Measurements from ENCODE around the gene ERGIC1. TPM values are rescaled to one million over a fixed set of nuclear protein-coding genes. Genes with fewer than 3 reads are reported as not detected.

Gene ERGIC1
- total and polyA plus RNA-seq, 4 experiments from 2014 or later, result 10.6 to 51.0 (median 32.3) TPM

GRCh38 chr5:172971482-172971881 is 137.4 kb downstream of the ERGIC1 start:
- H3K4me1 ChIP-seq (ENCODE audit: insufficient read depth, low read length), result no peaks in the 10 kb centered on the region
- H3K27ac ChIP-seq (ENCODE audit: low read depth, low read length), result no peak overlapping the region
- ChIA-PET POLR2A (ENCODE audit: partially characterized antibody) (interaction anchor here (2.8 kb wide), 1 partner anchor 12 kb away, joined by 13 read pairs; the partner anchor contains the start of gene ATP6V0E1), CTCF (ENCODE audit: partially characterized antibody) (interaction anchor here (0.6 to 1.7 kb wide), 2 partner anchors 172 to 231 kb away, joined by 3 to 4 read pairs; no protein-coding TSS in a partner anchor)
- Mint-ChIP-seq H3K9me3 (no peaks in the 10 kb centered on the region), H3K4me1 (no peaks in the 10 kb centered on the region), H3K27ac (no peak overlapping the region), H3K36me3 (peaks cover 17 to 18% of the 10 kb centered on the region in 2 donors), H3K4me3 (no peak overlapping the region), H3K27me3 (peaks cover 0 to 2% of the 10 kb centered on the region in 2 donors)
- no peak for DNase-seq
- no peak overlapping the region for H3K4me3 ChIP-seq (ENCODE audit: low read length in 2 of 2)
- intact Hi-C loops (cut with micrococcal nuclease), result no loop called here
- no peaks in the 10 kb centered on the region for H3K9me3 ChIP-seq (ENCODE audit: control insufficient read depth in 1 of 2, low read length in 2 of 2)
- no peaks in the 10 kb centered on the region for H3K27me3 ChIP-seq (ENCODE audit: insufficient read depth, low read length)
- H3K36me3 ChIP-seq (ENCODE audit: insufficient read depth, low read length), result peaks cover 10% of the 10 kb centered on the region

- H3K4me1 ChIP-seq (ENCODE audit: insufficient read depth, low read length), result no peaks in the 10 kb centered on the region
- no peak overlapping the region for H3K27ac Mint-ChIP-seq
- no peak overlapping the region for H3K27ac ChIP-seq (ENCODE audit: low read depth, low read length)
- H3K27me3 ChIP-seq (ENCODE audit: insufficient read depth, low read length), result no peaks in the 10 kb centered on the region
- H3K36me3 Mint-ChIP-seq, result peaks cover 17 to 18% of the 10 kb centered on the region in 2 donors
- H3K36me3 ChIP-seq (ENCODE audit: insufficient read depth, low read length), result peaks cover 10% of the 10 kb centered on the region
- ChIA-PET POLR2A (ENCODE audit: partially characterized antibody) (interaction anchor here (1.1 to 2.8 kb wide), 2 partner anchors 11 to 172 kb away, joined by 3 to 13 read pairs; partner anchors contain the start of genes ATP6V0E1 and BNIP1), CTCF (ENCODE audit: partially characterized antibody) (interaction anchor here (1.0 to 2.3 kb wide), 4 partner anchors 10 to 230 kb away, joined by 3 to 8 read pairs (median 4); partner anchors contain the start of gene RPL26L1)
- peaks cover 0 to 2% of the 10 kb centered on the region in 2 donors for H3K27me3 Mint-ChIP-seq
- no peak overlapping the region for H3K4me3 Mint-ChIP-seq
- intact Hi-C loops (cut with micrococcal nuclease), result no loop called here
- no peaks in the 10 kb centered on the region for H3K4me1 Mint-ChIP-seq
- no peak for DNase-seq
- no peaks in the 10 kb centered on the region for H3K9me3 Mint-ChIP-seq
- no peaks in the 10 kb centered on the region for H3K9me3 ChIP-seq (ENCODE audit: control insufficient read depth in 1 of 2, low read length in 2 of 2)
- no peak overlapping the region for H3K4me3 ChIP-seq (ENCODE audit: low read length in 2 of 2)
These were observed 138.5 kb downstream of the ERGIC1 start for GRCh38 chr5:172972552-172972951.

GRCh38 chr5:172973127-172973916 is 139.3 kb downstream of the ERGIC1 start:
- Mint-ChIP-seq H3K27me3 (peaks cover 0 to 2% of the 10 kb centered on the region in 2 donors), H3K27ac (no peak overlapping the region), H3K4me3 (no peak overlapping the region), H3K9me3 (no peaks in the 10 kb centered on the region), H3K4me1 (no peaks in the 10 kb centered on the region), H3K36me3 (peaks cover 14 to 15% of the 10 kb centered on the region in 2 donors)
- H3K9me3 ChIP-seq (ENCODE audit: control insufficient read depth in 1 of 2, low read length in 2 of 2), result no peaks in the 10 kb centered on the region
- no peak for DNase-seq
- H3K27me3 ChIP-seq (ENCODE audit: insufficient read depth, low read length), result no peaks in the 10 kb centered on the region
- intact Hi-C loops (cut with micrococcal nuclease), result no loop called here
- H3K4me3 ChIP-seq (ENCODE audit: low read length in 2 of 2), result no peak overlapping the region
- H3K4me1 ChIP-seq (ENCODE audit: insufficient read depth, low read length), result no peaks in the 10 kb centered on the region
- ChIA-PET POLR2A (ENCODE audit: partially characterized antibody) (interaction anchor here (1.1 to 2.8 kb wide), 2 partner anchors 11 to 171 kb away, joined by 3 to 13 read pairs; partner anchors contain the start of genes ATP6V0E1 and BNIP1), CTCF (ENCODE audit: partially characterized antibody) (interaction anchor here (1.2 to 2.3 kb wide), 4 partner anchors 14 to 257 kb away, joined by 3 to 8 read pairs (median 4); partner anchors contain the start of gene RPL26L1)
- no peak overlapping the region for H3K27ac ChIP-seq (ENCODE audit: low read depth, low read length)
- H3K36me3 ChIP-seq (ENCODE audit: insufficient read depth, low read length), result peaks cover 8% of the 10 kb centered on the region

- H3K4me3 Mint-ChIP-seq, result no peak overlapping the region
- Histone ChIP-seq H3K4me1 (ENCODE audit: insufficient read depth, low read length) (no peaks in the 10 kb centered on the region), H3K9me3 (ENCODE audit: control insufficient read depth in 1 of 2, low read length in 2 of 2) (no peaks in the 10 kb centered on the region), H3K4me3 (ENCODE audit: low read length in 2 of 2) (no peak overlapping the region), H3K36me3 (ENCODE audit: insufficient read depth, low read length) (peaks cover 6% of the 10 kb centered on the region), H3K27me3 (ENCODE audit: insufficient read depth, low read length) (no peaks in the 10 kb centered on the region), H3K27ac (ENCODE audit: low read depth, low read length) (no peak overlapping the region)
- peaks cover 0 to 3% (median 1%) of the 10 kb centered on the region in 4 donors for H3K4me1 Mint-ChIP-seq
- ChIA-PET CTCF (ENCODE audit: partially characterized antibody) (interaction anchor here (0.7 to 2.3 kb wide), 3 partner anchors 15 to 257 kb away, joined by 3 to 8 read pairs (median 3); partner anchors contain the start of gene RPL26L1), POLR2A (ENCODE audit: partially characterized antibody) (no interaction called here)
- no peak overlapping the region for H3K27ac Mint-ChIP-seq
- no peak for DNase-seq
- H3K9me3 Mint-ChIP-seq, result no peaks in the 10 kb centered on the region
- H3K27me3 Mint-ChIP-seq, result peaks cover 0 to 2% of the 10 kb centered on the region in 2 donors
- intact Hi-C loops (cut with micrococcal nuclease), result no loop called here
- peaks cover 10 to 12% of the 10 kb centered on the region in 2 donors for H3K36me3 Mint-ChIP-seq
These were observed 139.9 kb downstream of the ERGIC1 start for GRCh38 chr5:172973931-172974330.

- H3K9me3 ChIP-seq (ENCODE audit: control insufficient read depth in 1 of 2, low read length in 2 of 2), result no peaks in the 10 kb centered on the region
- POLR2A ChIA-PET (ENCODE audit: partially characterized antibody), result no interaction called here
- no peaks in the 10 kb centered on the region for H3K9me3 Mint-ChIP-seq
- H3K27me3 ChIP-seq (ENCODE audit: insufficient read depth, low read length), result no peaks in the 10 kb centered on the region
- H3K27ac ChIP-seq (ENCODE audit: low read depth, low read length), result no peak overlapping the region
- peaks cover 0 to 3% (median 1%) of the 10 kb centered on the region in 4 donors for H3K4me1 Mint-ChIP-seq
- CTCF ChIA-PET (ENCODE audit: partially characterized antibody), result no interaction called here
- no peak for DNase-seq
- peaks cover 1% of the 10 kb centered on the region in 2 donors for H3K36me3 Mint-ChIP-seq
- no peaks in the 10 kb centered on the region for H3K36me3 ChIP-seq (ENCODE audit: insufficient read depth, low read length)
- no peak overlapping the region for H3K4me3 Mint-ChIP-seq
- no peak overlapping the region for H3K4me3 ChIP-seq (ENCODE audit: low read length in 2 of 2)
- intact Hi-C loops (cut with micrococcal nuclease), result no loop called here
- no peaks in the 10 kb centered on the region for H3K4me1 ChIP-seq (ENCODE audit: insufficient read depth, low read length)
- peaks cover 0 to 2% of the 10 kb centered on the region in 2 donors for H3K27me3 Mint-ChIP-seq
- no peak overlapping the region for H3K27ac Mint-ChIP-seq
These were observed 141.2 kb downstream of the ERGIC1 start for GRCh38 chr5:172975289-172975688.

DNA sequence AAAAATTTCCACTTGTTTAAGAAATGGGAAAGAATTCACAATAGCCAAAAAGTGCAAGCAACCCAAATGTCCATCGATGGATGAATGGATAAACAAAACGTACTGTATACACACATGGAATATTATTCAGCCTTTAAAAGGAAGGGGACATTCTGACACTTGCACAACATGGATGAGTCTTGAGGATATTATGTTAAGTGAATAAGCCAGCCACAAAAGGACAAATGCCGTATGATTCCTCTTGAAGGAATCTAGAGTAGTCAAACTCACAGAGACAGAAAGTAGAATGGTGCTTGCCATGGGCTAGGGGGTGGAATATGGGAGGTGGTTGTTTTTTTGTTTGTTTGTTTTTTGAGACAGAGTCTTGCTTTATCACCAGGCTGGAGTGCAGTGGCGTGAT is 145.7 kb downstream of the ERGIC1 start:
- Histone ChIP-seq H3K9me3 (ENCODE audit: control insufficient read depth in 1 of 2, low read length in 2 of 2) (no peaks in the 10 kb centered on the region), H3K27ac (ENCODE audit: low read depth, low read length) (no peak overlapping the region), H3K36me3 (ENCODE audit: insufficient read depth, low read length) (no peaks in the 10 kb centered on the region), H3K4me1 (ENCODE audit: insufficient read depth, low read length) (peaks cover 14% of the 10 kb centered on the region), H3K27me3 (ENCODE audit: insufficient read depth, low read length) (no peaks in the 10 kb centered on the region), H3K4me3 (ENCODE audit: low read length in 2 of 2) (no peak overlapping the region)
- peak overlapping the region in 3 of 7 donors; percentile 6 to 75 (median 26) for H3K27ac Mint-ChIP-seq
- ChIA-PET POLR2A (ENCODE audit: partially characterized antibody) (interaction anchor here (0.7 to 2.1 kb wide), 2 partner anchors 165 to 1060 kb away, joined by 3 to 7 read pairs; partner anchors contain the start of gene BNIP1), CTCF (ENCODE audit: partially characterized antibody) (interaction anchor here (0.9 to 4.3 kb wide), 7 partner anchors 12 to 222 kb away, joined by 3 to 29 read pairs (median 10); partner anchors contain the start of gene BNIP1)
- H3K4me1 Mint-ChIP-seq, result peaks cover 7 to 30% (median 19%) of the 10 kb centered on the region in 4 donors
- no peak overlapping the region for H3K4me3 Mint-ChIP-seq
- H3K9me3 Mint-ChIP-seq, result peaks cover 0 to 2% (median 0%) of the 10 kb centered on the region in 8 donors
- intact Hi-C loops (cut with micrococcal nuclease), result loop anchor here (2.0 kb wide), 2 partner anchors 303 to 593 kb away; no protein-coding TSS in a partner anchor
- DNase-seq, result no peak
- H3K27me3 Mint-ChIP-seq, result no peaks in the 10 kb centered on the region
- H3K36me3 Mint-ChIP-seq, result peaks cover 0 to 8% of the 10 kb centered on the region in 2 donors

GRCh38 chr5:172981931-172982330 is 147.9 kb downstream of the ERGIC1 start:
- Histone ChIP-seq H3K27ac (ENCODE audit: low read depth, low read length) (peak overlapping the region; percentile 94), H3K4me1 (ENCODE audit: insufficient read depth, low read length) (peaks cover 34% of the 10 kb centered on the region), H3K27me3 (ENCODE audit: insufficient read depth, low read length) (no peaks in the 10 kb centered on the region), H3K9me3 (ENCODE audit: control insufficient read depth in 1 of 2, low read length in 2 of 2) (no peaks in the 10 kb centered on the region), H3K36me3 (ENCODE audit: insufficient read depth, low read length) (peaks cover 4% of the 10 kb centered on the region), H3K4me3 (ENCODE audit: low read length in 2 of 2) (no peak overlapping the region)
- Mint-ChIP-seq H3K36me3 (peaks cover 3 to 14% of the 10 kb centered on the region in 2 donors), H3K27ac (peak overlapping the region in 4 of 7 donors; percentile 19 to 41 (median 31)), H3K4me1 (peaks cover 16 to 50% (median 34%) of the 10 kb centered on the region in 4 donors), H3K9me3 (peaks cover 0 to 2% (median 0%) of the 10 kb centered on the region in 8 donors), H3K4me3 (peak overlapping the region in 1 of 8 donors; percentile 17), H3K27me3 (no peaks in the 10 kb centered on the region)
- intact Hi-C loops (cut with micrococcal nuclease), result no loop called here
- POLR2A ChIA-PET (ENCODE audit: partially characterized antibody), result interaction anchor here (1.0 to 3.9 kb wide), 3 partner anchors 53 to 81 kb away, joined by 5 to 74 read pairs (median 5); no protein-coding TSS in a partner anchor
- CTCF ChIA-PET (ENCODE audit: partially characterized antibody), result interaction anchor here (0.6 to 1.8 kb wide), 5 partner anchors 22 to 268 kb away, joined by 3 to 7 read pairs (median 3); partner anchors contain the start of genes BNIP1 and RPL26L1
- no peak for DNase-seq

Data from CD4-positive, alpha-beta memory T cell (primary cell).